Stimulated activated CD8-positive, alpha-beta memory T cell treated with anti-CD3 and anti-CD28 coated beads, Interleukin-7, amount 100 ng/mL, for 4 hours (primary cell): ENCODE results near the gene SGCE.

Experiments
- DNase-seq, 2 donors: peaks; one replicate each; pipeline ENCODE4 v3.0.0-alpha.2; 2020; ENCODE audit warnings: low read depth in 2 of 2

Gene SGCE

GRCh38 chr7:94567396-94567795 lies 88.5 kb downstream of the SGCE start:
- DNase-seq = no peak

- DNase-seq = no peak
Measured at GRCh38 chr7:94565247-94565894, 90.6 kb downstream of the SGCE start.

- DNase-seq = no peak
Measured at GRCh38 chr7:94562525-94562924, 93.4 kb downstream of the SGCE start.

GRCh38 chr7:94561841-94562514 lies 94.0 kb downstream of the SGCE start:
- DNase-seq = no peak

- DNase-seq = no peak
Measured at GRCh38 chr7:94559972-94560371, 96.0 kb downstream of the SGCE start.

- DNase-seq = no peak
Measured at GRCh38 chr7:94557215-94557614, 98.7 kb downstream of the SGCE start.

- no peak for DNase-seq
Measured at GRCh38 chr7:94556028-94556427, 99.9 kb downstream of the SGCE start.

- no peak for DNase-seq
Measured at GRCh38 chr7:94547126-94547525, 108.8 kb downstream of the SGCE start.

GRCh38 chr7:94540428-94540827 lies 115.5 kb downstream of the SGCE start:
- DNase-seq = no peak
